ENCODE results near the gene HOXA7.

HOXA7 gene

GRCh38 chr7:27116031-27116961 is 40.2 kb downstream of the HOXA7 start:
- DNase-seq = no peak

GRCh38 chr7:27115221-27116026 is 41.1 kb downstream of the HOXA7 start:
- DNase-seq = no peak

DNA sequence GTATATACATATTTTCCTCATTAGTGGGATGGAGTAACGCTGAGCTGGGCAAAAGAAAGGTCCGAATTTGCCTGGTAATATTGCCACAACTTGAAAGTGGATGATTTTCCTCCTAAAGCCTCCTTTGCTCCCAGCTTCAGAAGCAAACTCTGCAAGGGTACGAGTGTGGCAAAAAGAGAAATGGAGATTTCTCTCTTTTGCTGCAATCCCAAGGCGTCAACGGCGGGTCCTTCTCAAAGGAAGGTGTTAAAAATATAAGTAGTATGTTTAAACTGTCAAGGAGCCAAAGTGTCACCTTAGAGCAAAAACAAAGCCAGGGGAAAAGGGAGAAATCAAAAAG is 41.6 kb downstream of the HOXA7 start:
- no peak for DNase-seq

GRCh38 chr7:27113991-27114769 is 42.3 kb downstream of the HOXA7 start:
- DNase-seq = no peak

DNA sequence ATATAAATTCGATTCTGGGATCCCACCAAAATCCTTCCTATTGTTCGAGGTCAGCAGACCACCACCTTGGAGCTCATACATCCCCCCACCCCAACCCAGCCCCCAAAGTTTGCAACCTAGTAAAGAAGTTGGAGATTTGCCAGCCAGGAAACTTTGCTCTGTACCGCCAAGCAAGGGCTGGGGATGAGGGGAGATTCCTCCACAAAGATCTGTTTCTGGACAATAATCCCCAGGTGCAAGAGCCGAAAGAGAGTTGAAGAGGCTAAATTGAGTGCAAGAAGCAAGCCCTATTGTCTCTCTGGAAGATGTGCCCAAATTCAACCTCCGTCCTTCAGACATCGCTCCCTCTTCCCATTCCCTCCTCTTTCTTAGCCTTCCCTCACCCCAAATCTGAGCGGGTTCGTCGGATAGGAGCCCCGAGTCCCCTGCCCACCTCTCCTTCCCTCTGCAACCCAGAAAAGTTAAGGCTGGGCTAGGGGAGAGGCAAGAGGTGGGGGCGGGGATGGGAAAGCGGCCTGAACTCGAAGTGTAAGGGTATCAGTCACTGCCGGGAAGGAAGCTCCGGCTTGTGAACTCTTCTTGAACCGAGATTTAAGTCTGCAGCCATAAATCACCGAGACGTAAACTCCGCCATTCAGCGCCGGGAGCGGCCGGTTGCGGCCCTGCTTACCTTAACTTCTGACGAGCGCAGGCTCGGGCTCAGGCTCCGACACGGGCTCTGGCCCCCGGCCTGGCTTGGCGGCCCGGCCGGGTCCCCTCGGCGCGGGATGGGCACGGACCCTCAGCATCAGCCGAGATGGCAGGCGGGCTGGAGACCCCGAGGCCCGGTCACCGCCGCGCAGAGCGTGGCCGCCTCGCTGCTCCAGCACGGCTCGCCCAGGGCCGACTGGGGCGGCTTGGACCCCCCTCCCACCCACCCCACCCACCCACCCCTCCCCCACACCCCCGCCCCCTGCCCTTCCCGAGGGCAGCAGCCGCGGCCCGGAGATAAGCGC is 43.2 kb downstream of the HOXA7 start:
- DNase-seq = no peak

- no peak for DNase-seq
Observed at GRCh38 chr7:27112361-27112760, 44.1 kb downstream of the HOXA7 start.

- no peak for DNase-seq
Observed at GRCh38 chr7:27111751-27112277, 44.7 kb downstream of the HOXA7 start.

DNA sequence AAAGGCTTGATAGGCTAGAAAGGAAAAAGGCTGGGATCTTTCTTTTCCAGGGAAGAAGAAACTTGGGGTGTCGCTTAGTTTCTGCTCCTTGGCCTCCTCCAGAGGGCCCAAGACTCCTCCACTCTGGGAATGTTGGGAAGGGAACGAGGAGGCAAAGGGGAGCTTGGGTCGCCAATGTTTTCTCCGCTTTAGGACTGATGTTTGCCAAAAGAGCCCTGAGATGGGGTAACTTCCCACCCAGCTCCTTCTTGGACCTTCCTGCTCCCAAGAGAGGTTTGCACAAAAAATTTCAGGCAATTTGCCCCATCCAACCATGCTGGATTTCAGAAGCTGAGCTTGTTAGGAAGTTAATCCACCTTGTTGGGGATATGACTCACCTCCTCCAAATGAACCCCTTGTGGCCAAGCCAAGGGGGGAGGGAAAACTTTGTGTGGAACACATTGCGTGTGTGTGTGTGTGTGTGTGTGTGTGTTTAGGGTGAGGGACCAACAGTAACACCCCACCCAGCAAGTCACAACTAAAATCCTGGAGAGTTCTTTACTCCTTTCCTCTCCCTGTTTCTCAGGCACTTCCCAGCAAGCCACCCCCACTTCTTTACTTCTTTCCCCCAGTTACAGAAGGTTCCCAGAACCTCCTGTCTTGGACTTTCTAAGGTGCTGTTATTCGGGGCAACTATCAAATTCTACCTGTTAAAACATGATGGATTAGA is 45.3 kb downstream of the HOXA7 start:
- DNase-seq = no peak

DNA sequence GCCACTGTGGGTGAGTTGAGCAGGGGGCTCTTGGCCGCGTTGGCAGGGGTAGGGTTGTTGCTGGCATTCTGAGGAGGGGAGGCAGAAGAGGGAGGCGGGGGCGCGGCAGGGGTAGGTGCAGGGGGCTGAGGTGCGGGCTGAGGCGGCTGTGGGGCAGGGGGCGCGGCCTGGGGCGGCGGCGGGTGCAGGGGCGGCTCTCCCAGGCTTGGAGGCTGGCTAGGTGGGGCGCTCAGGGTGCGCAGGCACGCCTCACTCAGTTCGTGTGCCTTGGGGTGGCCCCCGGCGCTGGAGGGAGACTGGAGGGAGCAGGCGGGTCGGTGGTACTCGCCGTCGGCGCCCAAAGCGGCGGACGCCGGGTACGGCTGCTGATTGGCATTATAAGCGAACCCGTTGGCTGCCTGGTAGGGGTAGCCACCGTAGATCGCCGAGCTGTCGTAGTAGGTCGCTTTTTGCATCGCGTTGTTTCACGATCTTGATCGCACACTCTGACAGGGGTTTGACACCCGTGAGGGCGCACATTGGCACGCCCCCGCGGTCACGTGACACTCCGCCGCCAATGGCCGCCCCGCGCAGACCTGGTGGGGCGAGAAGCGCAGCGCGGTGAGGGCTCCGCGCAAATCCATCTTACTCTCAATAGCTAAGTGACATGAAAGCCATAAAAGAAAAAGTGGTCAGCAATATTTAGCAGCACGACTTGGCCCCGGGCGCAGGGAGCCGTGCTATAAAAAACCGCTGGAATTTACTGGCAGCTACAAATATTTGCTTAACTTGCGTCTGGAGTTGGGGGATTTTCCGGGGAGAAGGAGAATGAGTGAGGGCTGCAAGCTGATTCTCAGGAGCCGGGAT is 46.1 kb downstream of the HOXA7 start:
- no peak for DNase-seq

DNA sequence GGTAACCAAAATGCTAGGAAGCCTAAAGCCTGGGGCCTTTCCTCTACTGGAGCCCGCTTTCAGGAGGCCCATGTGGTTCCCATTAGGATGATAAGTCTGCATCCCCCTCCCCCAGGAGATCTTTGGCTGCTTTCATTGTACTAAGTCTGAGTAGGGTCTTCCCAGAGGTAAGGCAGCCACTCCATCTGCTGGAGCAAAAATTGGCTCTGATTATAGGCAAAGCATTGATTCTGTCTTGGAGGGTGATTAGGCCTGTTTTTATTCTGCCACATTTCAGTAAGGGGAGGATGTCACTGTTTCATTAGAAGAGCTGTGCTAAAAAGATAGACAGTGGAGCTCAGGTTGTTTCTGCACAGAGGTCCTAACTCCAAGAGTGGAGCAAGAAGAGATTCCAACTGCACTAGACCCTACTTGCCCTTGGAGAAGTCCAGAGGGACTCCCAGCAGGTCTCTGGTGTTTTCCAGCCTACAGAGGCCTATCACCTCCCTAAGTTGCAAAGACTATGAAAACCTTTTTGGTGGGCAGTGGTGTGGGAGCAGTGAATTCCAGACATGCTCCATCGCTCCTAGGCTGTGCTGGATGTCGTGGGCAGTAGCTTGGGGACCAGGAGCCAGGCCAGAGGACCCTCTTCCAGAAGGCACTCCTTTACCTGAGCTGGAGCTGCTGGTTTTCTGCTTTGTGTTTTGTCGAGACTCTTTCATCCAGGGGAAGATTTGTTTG is 46.8 kb downstream of the HOXA7 start:
- no peak for DNase-seq

GRCh38 chr7:27108390-27109127 is 47.9 kb downstream of the HOXA7 start:
- no peak for DNase-seq

DNA sequence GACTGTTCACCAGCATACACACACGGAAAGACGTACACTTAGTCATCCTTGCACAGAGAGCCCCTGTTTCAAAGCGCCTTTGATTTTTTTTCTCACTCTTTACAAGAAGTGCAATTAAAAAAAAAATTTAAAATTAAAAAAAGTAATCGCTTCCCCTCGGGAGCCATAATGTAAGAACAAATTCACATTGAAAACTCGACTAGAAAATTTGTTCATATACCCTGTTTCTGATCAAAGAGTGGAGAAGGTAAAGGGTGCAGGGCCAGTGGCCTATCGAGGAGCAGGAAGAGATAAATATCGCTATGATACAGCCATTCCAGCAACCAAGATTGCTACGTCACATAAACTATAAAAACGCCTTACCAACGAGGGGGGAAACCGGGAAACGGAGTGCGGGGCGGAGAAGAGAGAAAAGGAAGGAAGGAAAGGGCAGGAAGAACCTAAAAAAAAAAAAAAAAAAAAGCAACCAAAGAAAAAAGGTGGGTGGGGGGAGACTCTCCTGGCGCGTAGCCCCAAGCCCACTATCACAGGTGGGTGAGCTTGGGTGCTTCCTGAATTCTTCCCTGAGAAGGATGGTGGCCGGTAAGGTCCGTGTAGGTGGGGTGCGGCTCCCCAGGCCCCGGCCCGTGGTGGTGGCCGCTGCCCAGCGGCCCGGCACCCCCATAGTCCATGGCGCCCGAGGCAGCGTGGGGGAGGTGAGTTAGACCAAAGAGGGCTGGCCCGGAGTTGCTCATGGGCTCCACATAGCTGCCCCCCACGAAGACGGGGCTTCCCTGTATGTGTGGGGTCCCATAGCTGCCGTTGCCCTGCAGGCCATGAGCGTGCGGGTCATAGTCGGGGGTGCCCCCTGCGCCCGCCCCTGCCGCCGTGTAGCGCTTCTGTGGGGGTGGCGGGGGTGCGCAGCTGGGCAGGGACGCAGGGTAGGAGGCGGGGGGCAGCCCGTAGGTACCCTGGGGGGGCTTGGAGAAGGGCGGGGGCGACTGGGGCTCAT is 48.8 kb downstream of the HOXA7 start:
- no peak for DNase-seq

- DNase-seq = no peak
Observed at GRCh38 chr7:27106901-27107240, 49.6 kb downstream of the HOXA7 start.

DNA sequence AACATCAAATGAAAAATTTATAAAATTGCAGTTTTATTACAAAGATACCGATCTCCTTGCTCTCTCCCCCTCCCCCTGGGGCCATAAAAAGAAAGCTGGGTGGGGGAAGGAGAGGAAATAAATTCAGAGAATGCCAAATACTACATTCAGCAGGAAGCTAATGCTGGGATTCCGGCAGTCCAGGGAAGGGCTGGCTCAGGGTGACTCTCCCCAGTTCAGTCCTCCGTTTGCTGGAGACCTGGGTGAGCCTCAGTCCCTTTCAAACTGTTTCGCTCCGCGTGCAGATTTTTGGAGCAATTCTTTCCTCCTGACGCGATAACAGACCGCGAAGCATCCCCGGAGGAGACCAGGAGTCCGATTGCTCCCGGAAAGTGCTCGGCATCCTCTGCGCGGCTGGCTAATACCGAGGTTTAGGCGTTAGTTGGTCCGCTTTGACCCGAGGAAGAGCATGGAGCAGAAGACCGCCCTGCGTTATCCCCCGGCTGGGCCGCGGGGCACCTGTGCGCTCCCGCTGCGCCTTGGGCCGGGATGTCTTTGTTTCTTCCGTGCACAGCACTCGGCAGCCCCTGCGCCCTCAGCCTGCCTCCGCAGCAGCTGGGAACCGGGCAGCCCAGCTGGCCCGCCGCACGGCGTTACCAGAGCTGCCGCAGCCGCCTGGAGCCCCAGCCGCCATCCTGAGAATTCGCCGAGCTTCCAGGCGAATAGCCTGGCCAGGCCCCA is 50.1 kb downstream of the HOXA7 start:
- DNase-seq = no peak

- DNase-seq = no peak
Observed at GRCh38 chr7:27105301-27106031, 51.0 kb downstream of the HOXA7 start.

Data from activated CD4-positive, alpha-beta T cell treated with anti-CD3 and anti-CD28 coated beads, Interleukin-2, Interleukin-6, amounts not matched to agents 100 ng/mL and 50 ng/mL, durations not matched to agents 16 hours and 8 hours (primary cell).